Measurements from ENCODE around the gene EPHA10.

The EPHA10 gene

DNA sequence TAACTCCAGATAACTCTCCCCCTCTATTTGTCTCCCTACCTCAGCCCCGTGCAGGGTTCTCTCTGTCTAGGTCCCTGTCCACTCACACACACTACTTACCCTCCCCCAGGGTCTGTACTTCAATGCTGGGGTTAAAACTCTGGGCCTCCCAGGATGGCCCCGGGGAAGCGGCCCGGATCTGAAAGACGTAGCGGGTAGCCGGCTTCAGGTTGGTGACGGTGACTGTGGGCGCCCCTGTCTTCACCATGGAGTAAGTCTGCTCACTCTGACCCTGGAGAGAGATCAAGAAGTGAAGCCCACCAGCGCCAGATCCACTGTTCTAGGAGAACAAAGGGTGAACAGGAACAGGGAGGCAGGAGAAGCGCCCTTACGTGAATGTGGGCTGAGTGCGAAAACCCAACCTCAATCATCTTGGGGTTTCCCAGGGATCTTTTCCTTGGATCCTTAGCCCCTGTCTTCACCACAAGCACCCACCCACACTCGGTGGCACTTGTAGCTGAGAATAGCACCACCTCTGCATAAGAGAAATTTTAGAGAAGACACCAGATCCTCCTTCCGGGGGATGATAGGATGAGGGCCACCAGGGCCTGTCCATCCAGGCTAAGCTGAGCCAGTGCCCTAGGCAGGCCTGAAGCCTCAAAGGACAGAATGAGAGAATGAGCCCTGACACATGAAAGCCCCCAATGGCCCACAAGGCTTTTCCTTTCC lies 33.5 kb downstream of the EPHA10 start:
- no peaks in the 10 kb centered on the region for H3K36me3 ChIP-seq (ENCODE audit: control insufficient read depth, insufficient read depth, low read length)
- no peak overlapping the region for H3K4me3 ChIP-seq (ENCODE audit: low read depth, low read length)
- H3K27ac ChIP-seq = no peak overlapping the region
- H3K27me3 ChIP-seq (ENCODE audit: control insufficient read depth, insufficient read depth, low read length) = no peaks in the 10 kb centered on the region
- no peaks in the 10 kb centered on the region for H3K4me1 ChIP-seq
- H3K9me3 ChIP-seq (ENCODE audit: control insufficient read depth, low read length) = no peaks in the 10 kb centered on the region
- no peak overlapping the region for H3K4me2 ChIP-seq (ENCODE audit: low read length)
- no peak overlapping the region for H3K9ac ChIP-seq
- no peaks in the 10 kb centered on the region for H3K79me2 ChIP-seq
- TF ChIP-seq, protein P1, sequence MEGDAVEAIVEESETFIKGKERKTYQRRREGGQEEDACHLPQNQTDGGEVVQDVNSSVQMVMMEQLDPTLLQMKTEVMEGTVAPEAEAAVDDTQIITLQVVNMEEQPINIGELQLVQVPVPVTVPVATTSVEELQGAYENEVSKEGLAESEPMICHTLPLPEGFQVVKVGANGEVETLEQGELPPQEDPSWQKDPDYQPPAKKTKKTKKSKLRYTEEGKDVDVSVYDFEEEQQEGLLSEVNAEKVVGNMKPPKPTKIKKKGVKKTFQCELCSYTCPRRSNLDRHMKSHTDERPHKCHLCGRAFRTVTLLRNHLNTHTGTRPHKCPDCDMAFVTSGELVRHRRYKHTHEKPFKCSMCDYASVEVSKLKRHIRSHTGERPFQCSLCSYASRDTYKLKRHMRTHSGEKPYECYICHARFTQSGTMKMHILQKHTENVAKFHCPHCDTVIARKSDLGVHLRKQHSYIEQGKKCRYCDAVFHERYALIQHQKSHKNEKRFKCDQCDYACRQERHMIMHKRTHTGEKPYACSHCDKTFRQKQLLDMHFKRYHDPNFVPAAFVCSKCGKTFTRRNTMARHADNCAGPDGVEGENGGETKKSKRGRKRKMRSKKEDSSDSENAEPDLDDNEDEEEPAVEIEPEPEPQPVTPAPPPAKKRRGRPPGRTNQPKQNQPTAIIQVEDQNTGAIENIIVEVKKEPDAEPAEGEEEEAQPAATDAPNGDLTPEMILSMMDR (IDR thresholded peaks at IDR 0.05) = no peak
- no peak overlapping the region for H2AFZ ChIP-seq

DNA sequence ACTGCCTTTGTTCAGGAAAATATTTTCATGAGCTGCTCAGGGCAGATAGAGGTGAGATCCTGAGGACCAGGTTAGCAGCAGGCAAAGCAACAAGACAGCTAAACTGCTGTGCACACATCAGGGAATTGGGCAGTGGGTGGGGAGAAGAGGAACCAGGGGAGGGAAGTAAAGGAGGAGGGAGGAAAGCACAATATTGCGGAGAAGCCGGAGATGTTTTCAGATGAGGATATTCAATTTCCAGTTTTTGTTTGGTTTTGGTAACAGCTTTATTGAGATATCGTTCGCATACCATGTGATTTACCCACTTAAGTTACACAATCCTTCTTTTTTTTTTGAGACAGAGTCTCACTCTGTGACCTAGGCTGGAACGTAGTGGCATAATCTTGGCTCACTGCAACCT lies 34.5 kb downstream of the EPHA10 start:
- Histone ChIP-seq H3K36me3 (ENCODE audit: control insufficient read depth, insufficient read depth, low read length) (no peaks in the 10 kb centered on the region), H3K4me2 (ENCODE audit: low read length) (no peak overlapping the region), H2AFZ (no peak overlapping the region), H3K9me3 (ENCODE audit: control insufficient read depth, low read length) (no peaks in the 10 kb centered on the region), H3K9ac (no peak overlapping the region), H3K4me3 (ENCODE audit: low read depth, low read length) (no peak overlapping the region), H3K4me1 (no peaks in the 10 kb centered on the region), H3K27ac (no peak overlapping the region), H3K27me3 (ENCODE audit: control insufficient read depth, insufficient read depth, low read length) (no peaks in the 10 kb centered on the region), H3K79me2 (no peaks in the 10 kb centered on the region)
- TF ChIP-seq, protein P1 (IDR thresholded peaks at IDR 0.05) = no peak

GRCh38 chr1:37728416-37728815 lies 36.5 kb downstream of the EPHA10 start:
- Histone ChIP-seq H3K4me3 (ENCODE audit: low read depth, low read length) (no peak overlapping the region), H2AFZ (no peak overlapping the region), H3K36me3 (ENCODE audit: control insufficient read depth, insufficient read depth, low read length) (no peaks in the 10 kb centered on the region), H3K27ac (no peak overlapping the region), H3K9ac (no peak overlapping the region), H3K4me1 (no peaks in the 10 kb centered on the region), H3K9me3 (ENCODE audit: control insufficient read depth, low read length) (no peaks in the 10 kb centered on the region), H3K79me2 (no peaks in the 10 kb centered on the region), H3K4me2 (ENCODE audit: low read length) (no peak overlapping the region), H3K27me3 (ENCODE audit: control insufficient read depth, insufficient read depth, low read length) (no peaks in the 10 kb centered on the region)
- TF ChIP-seq, protein P1 (IDR thresholded peaks at IDR 0.05) = no peak

GRCh38 chr1:37726751-37727585 lies 38.0 kb downstream of the EPHA10 start:
- Histone ChIP-seq H3K9ac (no peak overlapping the region), H3K4me1 (no peaks in the 10 kb centered on the region), H2AFZ (no peak overlapping the region), H3K27ac (no peak overlapping the region), H3K27me3 (ENCODE audit: control insufficient read depth, insufficient read depth, low read length) (no peaks in the 10 kb centered on the region), H3K36me3 (ENCODE audit: control insufficient read depth, insufficient read depth, low read length) (no peaks in the 10 kb centered on the region), H3K4me2 (ENCODE audit: low read length) (no peak overlapping the region), H3K4me3 (ENCODE audit: low read depth, low read length) (no peak overlapping the region), H3K9me3 (ENCODE audit: control insufficient read depth, low read length) (no peaks in the 10 kb centered on the region), H3K79me2 (no peaks in the 10 kb centered on the region)
- TF ChIP-seq, protein P1 (IDR thresholded peaks at IDR 0.05) = no peak

All from parathyroid adenoma (tissue), 2 donors.